Ishikawa (cell line): ENCODE measurements around the gene VAPB.

ENCODE experiments used
- CEBPB ChIP-seq: IDR thresholded peaks from 2 replicates; pipeline ENCODE4 v1.6.1; 2012
- CREB1 ChIP-seq: IDR thresholded peaks from 2 replicates; pipeline ENCODE4 v1.6.1; 2012; ENCODE audit warnings: low read depth
- EGR1 ChIP-seq: IDR thresholded peaks from 2 replicates; pipeline ENCODE4 v1.6.1; 2012
- EP300 ChIP-seq: IDR thresholded peaks from 2 replicates; pipeline ENCODE4 v1.6.1; 2012; ENCODE audit warnings: borderline replicate concordance
- FOXM1 ChIP-seq: IDR thresholded peaks from 2 replicates; pipeline ENCODE4 v1.6.1; 2012; ENCODE audit warnings: low read depth, borderline replicate concordance
- NFIC ChIP-seq: IDR thresholded peaks from 2 replicates; pipeline ENCODE4 v1.6.1; 2012
- RAD21 ChIP-seq: IDR thresholded peaks from 2 replicates; pipeline ENCODE4 v1.6.1; 2012; ENCODE audit warnings: low read depth
- TAF1 ChIP-seq: IDR thresholded peaks from 2 replicates; pipeline ENCODE4 v1.6.1; 2012; ENCODE audit warnings: low read depth, mild to moderate bottlenecking
- TEAD4 ChIP-seq: IDR thresholded peaks from 2 replicates; pipeline ENCODE4 v1.6.1; 2012
- YY1 ChIP-seq: IDR thresholded peaks from 2 replicates; pipeline ENCODE4 v1.6.1; 2012; ENCODE audit warnings: low read depth
- TF ChIP-seq, protein P1 (sequence below): IDR thresholded peaks from 2 replicates; pipeline ENCODE4 v1.6.1; 2012
- TF ChIP-seq, protein P2 (sequence below): IDR thresholded peaks from 2 replicates; pipeline ENCODE4 v1.6.1; 2012; ENCODE audit warnings: low read depth, mild to moderate bottlenecking
- TF ChIP-seq, protein P3 (sequence below): IDR thresholded peaks from 2 replicates; pipeline ENCODE4 v1.6.1; 2012

DNA sequence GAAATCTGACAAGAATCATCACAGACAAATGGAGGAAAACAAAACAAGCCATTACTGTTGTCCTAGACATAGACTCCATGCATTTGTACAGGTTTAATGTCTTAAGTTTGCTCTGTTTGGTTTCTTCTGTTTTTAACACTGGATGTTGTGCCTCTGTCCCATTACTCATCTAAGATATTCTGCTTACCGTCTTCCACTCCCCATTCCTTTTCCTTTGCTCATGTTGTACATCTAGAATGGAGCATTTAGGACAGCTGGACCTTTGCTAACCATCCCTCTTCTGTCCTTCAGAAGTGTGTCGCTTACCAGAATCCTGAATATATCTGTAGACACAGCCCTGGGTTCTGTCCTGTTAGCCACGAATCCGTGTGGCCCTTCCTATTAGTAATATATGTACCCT, 44.3 kb upstream of the VAPB start:
- TF ChIP-seq YY1 (no peak), TAF1 (no peak), EP300 (no peak), FOXM1 (no peak), CEBPB (no peak), CREB1 (no peak), RAD21 (no peak), TEAD4 (no peak), EGR1 (no peak), NFIC (no peak)
- TF ChIP-seq, protein P1, sequence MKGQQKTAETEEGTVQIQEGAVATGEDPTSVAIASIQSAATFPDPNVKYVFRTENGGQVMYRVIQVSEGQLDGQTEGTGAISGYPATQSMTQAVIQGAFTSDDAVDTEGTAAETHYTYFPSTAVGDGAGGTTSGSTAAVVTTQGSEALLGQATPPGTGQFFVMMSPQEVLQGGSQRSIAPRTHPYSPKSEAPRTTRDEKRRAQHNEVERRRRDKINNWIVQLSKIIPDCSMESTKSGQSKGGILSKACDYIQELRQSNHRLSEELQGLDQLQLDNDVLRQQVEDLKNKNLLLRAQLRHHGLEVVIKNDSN: no peak
- TF ChIP-seq, protein P2, sequence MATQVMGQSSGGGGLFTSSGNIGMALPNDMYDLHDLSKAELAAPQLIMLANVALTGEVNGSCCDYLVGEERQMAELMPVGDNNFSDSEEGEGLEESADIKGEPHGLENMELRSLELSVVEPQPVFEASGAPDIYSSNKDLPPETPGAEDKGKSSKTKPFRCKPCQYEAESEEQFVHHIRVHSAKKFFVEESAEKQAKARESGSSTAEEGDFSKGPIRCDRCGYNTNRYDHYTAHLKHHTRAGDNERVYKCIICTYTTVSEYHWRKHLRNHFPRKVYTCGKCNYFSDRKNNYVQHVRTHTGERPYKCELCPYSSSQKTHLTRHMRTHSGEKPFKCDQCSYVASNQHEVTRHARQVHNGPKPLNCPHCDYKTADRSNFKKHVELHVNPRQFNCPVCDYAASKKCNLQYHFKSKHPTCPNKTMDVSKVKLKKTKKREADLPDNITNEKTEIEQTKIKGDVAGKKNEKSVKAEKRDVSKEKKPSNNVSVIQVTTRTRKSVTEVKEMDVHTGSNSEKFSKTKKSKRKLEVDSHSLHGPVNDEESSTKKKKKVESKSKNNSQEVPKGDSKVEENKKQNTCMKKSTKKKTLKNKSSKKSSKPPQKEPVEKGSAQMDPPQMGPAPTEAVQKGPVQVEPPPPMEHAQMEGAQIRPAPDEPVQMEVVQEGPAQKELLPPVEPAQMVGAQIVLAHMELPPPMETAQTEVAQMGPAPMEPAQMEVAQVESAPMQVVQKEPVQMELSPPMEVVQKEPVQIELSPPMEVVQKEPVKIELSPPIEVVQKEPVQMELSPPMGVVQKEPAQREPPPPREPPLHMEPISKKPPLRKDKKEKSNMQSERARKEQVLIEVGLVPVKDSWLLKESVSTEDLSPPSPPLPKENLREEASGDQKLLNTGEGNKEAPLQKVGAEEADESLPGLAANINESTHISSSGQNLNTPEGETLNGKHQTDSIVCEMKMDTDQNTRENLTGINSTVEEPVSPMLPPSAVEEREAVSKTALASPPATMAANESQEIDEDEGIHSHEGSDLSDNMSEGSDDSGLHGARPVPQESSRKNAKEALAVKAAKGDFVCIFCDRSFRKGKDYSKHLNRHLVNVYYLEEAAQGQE: no peak
- TF ChIP-seq, protein P3, sequence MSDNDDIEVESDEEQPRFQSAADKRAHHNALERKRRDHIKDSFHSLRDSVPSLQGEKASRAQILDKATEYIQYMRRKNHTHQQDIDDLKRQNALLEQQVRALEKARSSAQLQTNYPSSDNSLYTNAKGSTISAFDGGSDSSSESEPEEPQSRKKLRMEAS: no peak
